Kasumi-1 (cell line): ENCODE measurements around the gene GABRG2.
"Not testable (repeated sequence)": the region's sequence is repeated elsewhere in the genome, so short reads cannot be mapped to it uniquely, and the experiment has no call there.

Source experiments
- DNase-seq, 2 experiments: peaks; one replicate each; lab custom pipeline; 2025; lab: John Stamatoyannopoulos, UW

The GABRG2 gene

DNA sequence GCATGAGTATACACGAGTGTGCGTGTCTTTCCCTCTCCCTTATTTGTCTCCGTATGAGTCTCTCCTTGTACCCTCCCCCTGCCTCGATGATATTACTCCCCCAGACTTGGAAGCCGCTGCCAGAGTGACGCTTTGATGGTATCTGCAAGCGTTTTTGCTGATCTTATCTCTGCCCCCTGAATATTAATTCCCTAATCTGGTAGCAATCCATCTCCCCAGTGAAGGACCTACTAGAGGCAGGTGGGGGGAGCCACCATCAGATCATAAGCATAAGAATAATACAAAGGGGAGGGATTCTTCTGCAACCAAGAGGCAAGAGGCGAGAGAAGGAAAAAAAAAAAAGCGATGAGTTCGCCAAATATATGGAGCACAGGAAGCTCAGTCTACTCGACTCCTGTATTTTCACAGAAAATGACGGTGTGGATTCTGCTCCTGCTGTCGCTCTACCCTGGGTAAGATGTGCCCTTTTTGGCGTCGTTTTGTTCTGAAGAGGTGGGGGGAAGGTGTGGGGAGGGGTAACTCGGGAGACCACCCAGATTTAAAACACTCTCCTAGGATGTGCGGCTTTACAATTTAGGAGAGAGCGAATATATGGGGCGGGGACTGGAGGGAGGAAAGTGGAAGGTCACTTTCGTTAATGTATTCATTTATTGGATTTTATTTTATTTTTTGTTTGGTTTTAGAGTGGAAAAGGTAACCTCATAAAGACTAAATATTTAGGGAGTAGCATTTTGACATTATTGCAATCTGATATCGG is at the start of gene GABRG2:
Gene GABRG2, plus strand, starts transcription at position 119 of the 757 bp plus-strand sequence. Its CDS starts 227 bp downstream, at position 346.
- DNase-seq: no peak

DNA sequence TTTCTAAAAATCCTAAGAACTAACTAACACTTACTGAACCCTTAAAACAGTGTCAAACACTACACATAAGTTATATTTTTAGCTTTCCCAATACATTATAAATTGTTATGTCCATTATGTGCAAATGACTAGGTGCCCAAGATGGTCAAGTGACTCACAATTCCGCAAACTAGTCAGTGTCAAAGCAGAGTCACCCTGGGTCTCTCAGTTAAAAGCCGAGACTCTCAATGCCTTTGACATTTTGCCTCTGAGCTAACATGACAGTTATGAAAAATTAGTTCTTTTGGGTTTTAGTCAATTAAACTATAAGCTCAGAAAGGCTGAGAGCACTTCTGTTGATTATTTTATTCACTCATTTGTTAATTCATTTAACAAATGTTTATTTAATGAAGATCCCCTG is 42.3 kb upstream of the GABRG2 start:
- no peak for DNase-seq

DNA sequence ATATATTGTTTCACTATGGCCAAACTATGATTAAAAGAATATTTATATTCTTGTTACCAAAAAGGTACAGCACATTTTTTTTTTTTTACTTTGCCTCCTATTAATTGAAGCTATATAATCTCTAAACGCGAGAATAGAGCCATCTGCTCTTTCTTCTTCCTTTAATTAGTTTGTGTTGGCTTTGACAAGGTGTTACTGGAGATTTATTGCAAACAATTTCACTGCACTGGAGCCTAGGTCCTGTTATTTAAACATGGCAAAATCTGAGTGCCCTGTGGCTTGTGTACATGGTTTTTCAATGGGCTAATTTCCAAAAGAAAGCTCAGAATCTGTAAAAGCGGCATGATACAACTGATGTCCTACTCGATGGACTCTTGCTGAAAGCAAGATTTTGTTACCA is 40.8 kb upstream of the GABRG2 start:
- DNase-seq: no peak

DNA sequence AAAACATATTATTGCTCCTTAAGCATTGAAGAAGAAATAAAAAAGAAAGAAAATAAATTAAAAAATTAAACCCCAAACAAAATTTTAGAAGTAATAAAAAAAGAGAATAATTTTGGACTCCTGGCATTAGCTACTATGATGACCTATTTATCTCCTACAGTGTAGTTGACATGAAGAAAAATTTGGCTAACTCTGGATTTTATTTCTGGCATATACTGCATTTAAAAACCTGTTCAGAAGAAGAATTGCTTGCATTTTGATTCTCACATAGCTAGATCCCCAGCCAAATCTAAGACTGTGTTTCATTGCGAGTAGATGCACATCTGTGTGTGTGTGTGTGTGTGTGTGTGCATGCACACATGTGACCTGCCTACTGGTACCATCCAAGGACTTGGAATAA is 30.1 kb upstream of the GABRG2 start:
- DNase-seq: no peak

DNA sequence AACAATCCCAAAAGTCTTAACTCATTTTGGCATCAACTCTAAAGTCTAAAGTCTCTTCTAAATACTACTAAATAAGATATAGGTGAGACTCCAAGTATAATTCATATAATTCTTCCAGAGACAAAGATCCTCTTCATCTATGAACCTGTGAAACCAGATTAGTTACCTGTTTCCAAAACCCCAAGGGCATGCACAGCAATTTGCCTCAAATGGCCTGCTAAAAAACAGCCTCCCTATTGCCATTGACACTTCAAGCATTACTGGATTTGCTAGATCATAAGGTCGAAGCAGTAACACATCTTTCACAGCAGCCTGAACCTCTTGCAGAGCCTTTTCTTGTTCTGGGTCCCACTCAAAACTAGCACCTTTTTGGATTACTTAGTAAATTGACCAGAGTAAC is 20.3 kb upstream of the GABRG2 start:
- no peak for DNase-seq

DNA sequence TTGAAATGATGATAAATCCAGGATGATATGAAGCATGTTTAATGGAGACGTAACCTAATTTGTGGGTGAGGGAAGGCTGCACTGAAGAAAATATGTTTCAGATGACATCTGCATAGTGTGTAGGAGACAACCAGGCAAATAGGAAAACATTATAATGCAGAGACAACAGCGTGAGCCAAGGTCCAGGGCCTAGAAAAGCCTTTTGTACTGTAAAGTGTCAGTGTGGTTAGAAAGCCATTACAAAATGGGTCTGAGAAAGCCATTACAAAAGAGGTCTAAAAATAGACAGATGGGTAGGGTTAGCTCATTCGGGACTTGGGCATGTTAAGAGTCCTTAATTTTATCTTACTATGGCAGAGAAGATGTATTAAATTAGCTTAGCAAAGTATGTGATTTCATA is 14.9 kb upstream of the GABRG2 start:
- DNase-seq: no peak

DNA sequence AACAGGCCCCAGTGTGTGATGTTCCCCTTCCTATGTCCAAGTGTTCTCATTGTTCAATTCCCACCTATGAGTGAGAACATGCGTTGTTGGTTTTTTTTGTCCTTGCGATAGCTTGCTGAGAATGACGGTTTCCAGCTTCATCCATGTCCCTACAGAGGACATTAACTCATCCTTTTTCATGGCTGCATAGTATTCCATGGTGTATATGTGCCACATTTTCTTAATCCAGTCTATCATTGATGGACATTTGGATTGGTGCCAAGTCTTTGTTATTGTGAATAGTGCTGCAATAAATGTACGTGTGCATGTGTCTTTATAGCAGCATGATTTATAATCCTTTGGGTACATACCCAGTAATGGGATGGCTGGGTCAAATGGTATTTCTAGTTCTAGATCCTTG is 12.5 kb upstream of the GABRG2 start:
- DNase-seq: not testable (repeated sequence)

DNA sequence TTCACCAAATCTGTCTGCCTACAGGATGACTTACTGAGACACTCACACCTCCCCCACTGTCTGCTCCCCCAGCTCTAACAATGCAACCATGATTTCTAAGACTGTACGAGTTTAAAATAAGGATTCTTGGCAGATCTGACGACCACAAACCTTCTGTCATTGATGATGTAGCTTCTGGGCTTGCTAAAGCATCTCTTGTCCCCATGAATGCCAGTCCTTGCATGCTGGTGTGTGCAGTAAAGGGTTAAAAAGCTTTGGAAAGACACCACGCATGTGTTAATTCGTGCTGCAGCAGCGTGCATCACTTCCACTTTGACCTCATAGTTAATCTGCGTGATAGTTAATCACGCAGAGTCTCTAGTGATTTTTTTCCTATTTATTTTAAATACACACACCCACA is 411 bp upstream of the GABRG2 start:
- no peak for DNase-seq

DNA sequence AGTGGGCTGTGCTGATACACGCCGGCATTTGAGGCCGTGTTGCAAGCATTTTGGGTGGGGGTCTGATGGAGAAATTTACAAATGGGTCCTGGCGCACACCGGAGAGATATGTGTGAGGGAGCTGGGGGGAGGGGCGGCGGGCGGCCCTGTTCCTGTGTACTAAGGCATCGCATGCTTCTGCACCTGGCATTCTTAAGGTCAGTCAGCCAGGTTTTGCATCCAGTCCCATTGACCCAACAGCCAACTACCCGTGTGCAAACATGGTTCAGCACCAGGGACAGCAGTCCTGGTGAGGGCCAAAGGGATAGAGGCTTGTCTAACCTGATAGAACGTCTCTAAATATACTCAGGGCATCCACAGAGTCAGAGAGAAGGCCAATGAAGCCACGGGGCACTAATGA is 839 bp downstream of the GABRG2 start:
- DNase-seq: peak; percentile 7 to 35

DNA sequence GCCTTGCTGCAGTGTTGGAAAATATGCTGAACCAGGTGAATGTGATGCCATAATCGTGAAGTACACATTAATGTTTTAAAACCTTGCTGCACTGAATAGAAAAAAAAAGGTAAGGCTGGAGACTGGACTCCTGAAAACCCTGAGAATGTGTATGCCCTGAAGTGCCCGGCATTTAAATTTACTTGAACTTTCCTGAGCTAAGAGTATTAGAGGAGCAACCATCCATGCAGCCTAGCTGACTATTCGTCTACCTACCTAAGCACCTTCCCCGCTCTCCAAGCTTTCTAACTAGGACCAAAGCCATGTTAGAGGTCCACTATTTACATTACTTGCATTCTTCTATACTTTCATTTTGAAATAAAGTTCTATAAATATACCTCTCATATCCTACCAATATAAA is 1.4 kb downstream of the GABRG2 start:
- DNase-seq: no peak

DNA sequence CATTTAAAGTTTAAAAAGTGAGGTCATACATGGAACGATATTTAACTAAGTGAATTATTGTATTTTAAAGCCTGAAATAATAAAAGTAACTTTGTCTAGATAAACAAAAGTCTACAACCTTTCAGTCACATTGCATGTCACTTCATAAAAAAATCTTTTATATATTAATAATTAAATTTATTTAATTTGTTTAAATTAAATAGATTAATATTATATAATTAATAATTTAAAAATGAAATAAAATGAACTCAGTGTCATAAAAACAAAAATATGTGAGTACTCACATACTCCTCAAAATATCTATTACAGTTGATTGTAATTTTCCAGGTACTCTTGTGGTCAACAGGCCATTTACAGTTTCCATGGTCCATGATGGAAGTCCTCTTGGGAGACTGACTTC is 11.2 kb downstream of the GABRG2 start:
- DNase-seq: no peak

DNA sequence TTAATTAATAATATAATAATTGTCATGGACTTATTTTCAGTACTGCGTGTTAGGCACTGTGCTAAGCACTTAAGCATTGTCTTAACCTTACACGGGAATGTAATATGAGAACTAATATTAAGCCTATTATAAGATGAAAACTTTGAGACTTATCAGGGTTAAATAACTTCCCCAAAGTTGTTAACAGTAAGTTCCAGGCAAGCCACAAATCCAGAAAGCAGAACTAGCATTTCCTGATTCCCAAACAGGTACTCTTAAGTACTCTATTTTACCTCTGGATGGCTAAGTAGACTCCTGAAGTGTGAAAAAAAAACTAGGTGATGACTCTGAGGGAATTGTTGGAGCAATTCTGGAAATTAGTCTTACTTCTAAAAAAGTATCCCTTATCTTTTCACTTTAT is 23.8 kb downstream of the GABRG2 start:
- peak; percentile 4 to 34 for DNase-seq

DNA sequence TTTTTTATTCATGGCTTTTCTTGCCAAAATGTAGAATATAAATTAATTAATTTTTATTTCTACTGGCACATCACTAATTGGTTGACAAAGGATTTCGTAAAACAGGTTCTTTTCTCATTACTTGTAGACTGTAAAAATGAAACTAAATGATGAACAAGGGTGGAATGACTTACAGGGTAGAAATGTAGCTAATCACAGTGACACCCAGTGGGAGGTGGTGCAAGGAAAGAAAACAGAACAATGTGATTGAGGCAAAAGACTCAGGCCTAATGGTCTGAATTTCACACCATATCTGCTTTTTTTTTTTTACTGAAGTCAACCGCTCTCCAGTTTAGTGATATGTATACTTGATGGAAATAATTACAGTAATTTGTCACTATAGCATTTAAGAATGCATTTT is 28.9 kb downstream of the GABRG2 start:
- DNase-seq: no peak

DNA sequence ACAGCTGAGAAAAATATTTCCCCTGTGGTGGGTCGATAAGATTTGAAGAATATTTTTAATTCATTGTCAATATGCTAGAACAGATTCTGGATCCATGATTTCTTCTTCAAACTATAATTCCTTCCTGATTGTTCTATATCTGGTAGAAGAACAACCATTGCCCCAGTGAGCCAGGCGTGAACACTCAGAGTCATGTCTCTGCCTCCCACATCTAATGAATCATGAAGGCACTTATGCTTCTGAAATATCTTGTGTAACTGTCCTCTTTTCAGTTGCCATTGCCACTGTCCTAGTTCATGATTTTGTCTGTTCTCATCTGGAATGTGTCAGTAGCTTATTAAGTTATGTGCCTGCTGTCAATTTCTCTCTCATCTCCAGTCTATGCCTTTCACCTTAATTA is 40.0 kb downstream of the GABRG2 start:
- DNase-seq: no peak

DNA sequence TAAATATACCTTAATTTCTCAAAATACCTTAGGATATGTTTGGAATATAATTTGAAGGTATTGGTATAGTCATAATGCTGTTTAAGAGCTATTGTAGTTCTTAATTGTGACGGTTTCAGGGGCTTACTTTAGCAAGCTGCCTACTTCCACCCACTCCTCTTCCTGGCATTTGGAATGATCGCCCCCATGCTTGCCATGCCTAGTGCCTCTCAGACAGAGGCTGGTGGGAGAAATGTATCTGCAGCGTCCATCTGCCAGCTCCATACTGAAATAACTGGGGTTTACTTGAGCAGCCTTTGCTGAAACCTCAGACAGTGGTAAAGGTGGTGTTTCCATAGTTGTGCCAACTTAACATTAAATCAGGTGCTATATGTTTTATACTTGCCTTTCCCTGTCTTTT is 52.2 kb downstream of the GABRG2 start:
- no peak for DNase-seq

DNA sequence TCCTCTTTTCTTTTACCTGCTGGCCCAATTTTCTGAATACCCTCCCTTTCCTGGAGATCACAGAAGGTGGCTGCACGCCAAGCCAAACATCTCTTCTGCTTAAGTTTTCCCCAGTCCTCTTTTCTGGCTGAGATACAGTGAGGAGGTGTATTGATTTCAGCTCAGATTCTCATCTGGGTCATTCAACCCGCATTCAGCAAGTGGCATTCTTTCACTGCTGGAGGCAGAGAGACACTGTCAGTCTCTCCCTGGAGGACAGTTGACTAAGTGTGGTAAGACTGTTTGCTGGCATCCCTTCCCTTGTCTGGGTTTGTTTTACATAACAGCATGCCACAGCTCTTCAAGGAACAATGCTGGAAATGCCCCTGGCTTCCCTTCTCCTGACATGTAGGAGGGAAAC is 60.5 kb downstream of the GABRG2 start:
- DNase-seq: no peak

DNA sequence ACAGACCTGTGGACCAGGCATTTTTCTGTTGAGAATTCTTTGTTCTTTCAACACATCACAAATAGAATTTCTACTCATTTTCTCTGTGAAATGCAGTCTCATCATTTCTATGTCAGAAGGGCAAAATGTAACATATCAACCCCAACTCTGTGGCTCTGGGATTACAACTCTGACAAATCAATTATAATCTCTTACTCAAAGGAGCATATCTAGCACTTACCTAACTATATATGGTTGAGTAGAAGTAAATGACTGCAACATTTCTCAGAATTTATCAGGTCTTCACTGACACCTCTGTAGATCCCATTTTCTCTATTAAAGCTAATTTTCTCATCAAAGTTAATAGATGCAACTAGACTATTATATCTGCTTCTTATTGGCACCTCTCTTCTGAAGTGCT is 64.8 kb downstream of the GABRG2 start:
- no peak for DNase-seq

DNA sequence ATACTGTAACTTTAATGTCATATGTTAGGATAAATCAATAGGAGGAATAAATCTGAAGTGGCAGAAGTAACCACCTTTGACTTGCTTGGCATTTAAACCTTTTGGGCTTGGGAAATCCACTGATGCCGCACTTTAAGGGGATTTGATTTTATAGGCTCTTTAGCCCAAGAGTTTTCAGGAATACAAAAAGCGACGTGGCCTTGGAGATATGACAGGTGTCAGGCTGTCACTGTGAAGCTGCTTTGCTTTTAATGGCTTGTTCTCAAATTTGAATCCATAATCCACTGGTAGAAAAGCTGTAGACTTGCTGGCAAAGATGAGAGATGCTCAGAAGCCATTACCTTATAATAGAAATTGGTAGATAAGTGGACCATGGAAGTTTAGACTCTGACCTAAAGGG is 71.6 kb downstream of the GABRG2 start:
- no peak for DNase-seq

DNA sequence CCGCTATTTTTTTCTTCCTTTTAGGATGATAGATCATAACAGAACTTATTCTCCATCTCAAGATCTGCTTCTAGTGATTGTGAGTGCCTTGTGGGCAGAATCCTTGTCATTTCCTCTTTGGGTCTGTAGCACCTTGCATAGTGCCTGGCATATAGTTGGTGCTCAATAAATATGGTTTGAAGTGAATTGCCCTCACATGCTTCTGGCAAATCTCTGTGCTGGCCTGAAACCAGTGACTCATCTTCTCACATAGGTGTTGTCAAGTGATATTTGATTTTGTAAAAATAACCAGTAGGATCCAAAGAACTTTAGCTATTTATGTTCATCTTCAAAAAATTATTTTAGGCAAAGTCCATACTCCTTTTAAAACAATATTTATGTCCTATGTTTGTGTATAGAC is 86.7 kb downstream of the GABRG2 start:
- no peak for DNase-seq

DNA sequence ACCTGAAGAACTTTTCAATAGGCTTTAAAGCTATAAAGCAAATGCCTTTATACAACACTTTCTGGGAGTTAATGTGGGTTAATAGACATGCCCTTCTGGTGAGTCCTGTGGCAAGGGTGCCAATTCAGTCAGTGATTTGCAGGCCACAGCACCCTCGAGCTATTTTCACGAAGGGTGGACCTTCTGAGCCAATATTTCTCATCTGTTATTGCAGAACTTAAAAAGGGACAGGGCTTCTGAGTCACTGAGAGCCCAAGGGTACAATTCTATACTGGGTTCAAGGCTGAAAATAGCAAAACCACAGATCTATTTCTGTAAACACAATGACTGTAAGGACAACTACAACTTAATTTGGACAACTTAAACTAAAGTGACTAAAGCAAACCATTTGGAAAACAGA is 92.8 kb downstream of the GABRG2 start:
- no peak for DNase-seq

DNA sequence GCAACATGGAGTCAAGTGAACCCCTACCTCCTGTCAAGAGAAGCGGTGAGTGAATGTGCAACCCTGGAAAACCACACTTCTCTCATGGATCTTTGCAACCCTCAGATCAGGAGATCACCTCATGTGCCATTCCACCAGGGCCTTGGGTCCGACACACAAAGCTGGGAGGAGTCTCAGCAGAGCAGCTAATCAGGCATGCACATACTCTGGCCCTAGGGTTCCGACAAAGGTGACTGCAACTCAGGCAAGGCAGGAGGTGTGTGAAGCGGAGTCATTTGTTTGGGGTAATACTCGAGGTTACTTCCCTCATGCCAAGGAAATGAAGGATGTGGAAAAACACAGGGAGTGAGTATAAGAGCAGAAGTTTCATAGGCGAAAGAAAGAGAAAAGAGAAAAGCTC is 96.1 kb downstream of the GABRG2 start:
- DNase-seq: no peak

DNA sequence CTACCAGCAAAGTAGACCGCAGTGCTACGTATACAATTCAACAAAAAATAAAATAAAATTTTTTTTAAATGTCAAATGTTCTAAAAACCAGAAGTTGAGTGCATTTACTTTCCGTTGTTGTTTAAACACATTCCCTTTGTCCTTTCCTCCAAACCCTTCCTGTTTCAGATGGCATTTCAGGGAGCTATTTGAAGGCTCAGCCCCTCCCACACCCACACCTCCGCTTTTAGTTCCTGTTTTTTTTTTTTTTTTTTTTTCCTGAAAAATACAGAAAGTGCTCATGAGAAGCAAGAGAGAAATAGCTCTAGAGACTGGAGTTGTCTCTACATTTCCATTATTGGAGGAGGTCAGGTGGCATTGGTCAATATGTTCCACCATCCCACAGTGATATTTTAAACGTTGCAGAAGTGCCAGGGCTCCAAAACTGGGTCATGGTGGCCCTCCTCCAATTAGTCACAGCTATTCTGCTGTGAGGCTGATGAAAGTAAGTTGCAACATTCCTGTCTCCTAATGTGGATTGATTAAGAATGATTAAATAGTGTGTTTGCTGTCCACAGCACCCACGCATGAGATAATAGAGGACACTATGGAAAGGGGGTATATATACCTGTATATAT is 106.9 kb downstream of the GABRG2 start:
- peak; percentile 9 to 22 for DNase-seq

DNA sequence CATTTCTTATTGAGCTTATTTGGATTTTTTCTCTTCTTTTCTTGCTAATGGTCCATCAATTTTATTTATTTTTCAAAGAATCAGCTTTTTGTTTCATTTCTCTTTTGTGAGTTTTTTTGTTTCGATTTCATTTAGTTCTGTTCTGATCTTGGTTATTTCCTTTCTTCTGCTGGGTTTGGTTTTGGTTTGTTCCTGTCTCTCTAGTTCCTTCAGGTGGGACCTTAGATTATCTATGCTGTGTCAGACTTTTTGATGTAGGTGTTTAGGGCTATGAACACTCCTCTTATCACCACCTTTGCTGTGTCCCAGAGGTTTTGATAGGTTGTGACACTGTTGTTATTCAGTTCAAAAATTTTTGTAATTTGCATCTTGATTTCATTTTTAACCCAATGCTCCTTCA is 119.8 kb downstream of the GABRG2 start:
- no peak for DNase-seq

DNA sequence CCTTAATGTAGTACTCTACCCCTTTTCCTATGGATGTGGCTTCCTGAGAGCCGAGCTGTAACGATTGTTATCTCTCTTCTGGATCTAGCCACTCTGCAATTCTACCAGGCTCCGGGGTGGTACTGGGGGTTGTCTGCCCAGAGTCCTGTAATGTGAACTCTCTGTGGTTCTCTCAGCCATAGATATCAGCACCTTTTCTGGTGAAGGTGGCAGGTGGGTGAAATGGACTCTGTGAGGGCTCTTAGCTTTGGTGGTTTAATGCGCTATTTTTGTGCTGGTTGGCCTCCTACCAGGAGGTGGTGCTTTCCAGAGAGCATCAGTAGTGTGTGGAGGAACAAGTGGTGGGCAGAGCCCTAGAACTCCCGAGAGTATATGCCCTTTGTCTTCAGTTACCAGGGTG is 122.1 kb downstream of the GABRG2 start:
- no peak for DNase-seq
